Astrocyte of the cerebellum (primary cell): ENCODE measurements around the gene ARAP1.

Experiments
- DNase-seq: peaks from one replicate; pipeline ENCODE4 v3.0.0-alpha.2; 2011; ENCODE audit warnings: low read depth
- H3K4me3 ChIP-seq: 2 replicates; pipeline ENCODE4 v1.5.1; 2011; ENCODE audit warnings: mild to moderate bottlenecking, low read depth, low read length, moderate library complexity
- in situ Hi-C: cut with HindIII; loops from 2 replicates; pipeline ENCODE4 v1.10.0; 2017; ENCODE audit warnings: low sequenced_read_pairs
- TF ChIP-seq, protein P1 (sequence below): IDR thresholded peaks from 2 replicates; pipeline ENCODE4 v1.5.1; 2012; ENCODE audit warnings: low read length, low read depth, moderate library complexity, mild to moderate bottlenecking; ENCODE audit errors: missing control alignments

ARAP1 gene

DNA sequence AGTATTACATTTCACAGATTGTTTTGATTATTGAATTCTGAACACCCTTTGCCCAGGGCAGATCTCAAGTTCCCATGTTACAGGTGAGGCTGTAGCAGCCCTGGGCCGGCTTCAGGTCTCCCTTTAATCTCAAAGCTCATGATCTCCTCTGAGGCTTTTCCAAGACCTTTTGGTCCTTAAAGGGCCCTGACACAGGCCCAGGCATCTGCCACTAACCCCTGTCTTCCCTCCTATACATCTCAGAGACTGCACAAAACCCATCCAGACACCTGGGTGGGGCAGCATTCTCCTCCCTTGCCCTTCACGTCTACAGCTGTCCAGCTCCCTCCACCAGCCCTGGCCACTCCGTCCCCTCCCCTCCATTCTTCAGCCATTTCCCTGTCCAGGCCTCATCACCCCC, 115.8 kb downstream of the ARAP1 start:
- TF ChIP-seq, protein P1, sequence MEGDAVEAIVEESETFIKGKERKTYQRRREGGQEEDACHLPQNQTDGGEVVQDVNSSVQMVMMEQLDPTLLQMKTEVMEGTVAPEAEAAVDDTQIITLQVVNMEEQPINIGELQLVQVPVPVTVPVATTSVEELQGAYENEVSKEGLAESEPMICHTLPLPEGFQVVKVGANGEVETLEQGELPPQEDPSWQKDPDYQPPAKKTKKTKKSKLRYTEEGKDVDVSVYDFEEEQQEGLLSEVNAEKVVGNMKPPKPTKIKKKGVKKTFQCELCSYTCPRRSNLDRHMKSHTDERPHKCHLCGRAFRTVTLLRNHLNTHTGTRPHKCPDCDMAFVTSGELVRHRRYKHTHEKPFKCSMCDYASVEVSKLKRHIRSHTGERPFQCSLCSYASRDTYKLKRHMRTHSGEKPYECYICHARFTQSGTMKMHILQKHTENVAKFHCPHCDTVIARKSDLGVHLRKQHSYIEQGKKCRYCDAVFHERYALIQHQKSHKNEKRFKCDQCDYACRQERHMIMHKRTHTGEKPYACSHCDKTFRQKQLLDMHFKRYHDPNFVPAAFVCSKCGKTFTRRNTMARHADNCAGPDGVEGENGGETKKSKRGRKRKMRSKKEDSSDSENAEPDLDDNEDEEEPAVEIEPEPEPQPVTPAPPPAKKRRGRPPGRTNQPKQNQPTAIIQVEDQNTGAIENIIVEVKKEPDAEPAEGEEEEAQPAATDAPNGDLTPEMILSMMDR, result no peak
- no peak overlapping the region for H3K4me3 ChIP-seq
- in situ Hi-C loops, result no loop called here
- DNase-seq, result no peak

DNA sequence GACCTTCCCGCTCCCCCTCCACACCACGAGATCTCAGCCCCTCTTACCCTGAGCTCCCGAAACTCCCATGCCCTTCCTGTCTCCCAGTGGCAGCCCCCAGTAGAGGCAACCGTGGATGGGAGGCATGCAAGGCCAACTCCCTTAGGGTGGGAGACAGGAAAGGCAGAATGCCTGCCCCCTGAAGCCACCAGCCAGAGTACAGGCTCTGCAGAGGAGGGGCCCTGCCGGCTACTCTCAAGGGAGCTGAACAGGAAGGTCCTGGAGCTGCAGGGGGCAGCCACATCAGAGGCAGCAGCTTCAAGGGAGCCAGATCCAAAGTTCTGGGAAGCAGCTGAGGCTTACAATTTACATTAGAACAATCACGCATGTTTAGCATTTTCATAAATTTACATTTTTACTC, 116.3 kb downstream of the ARAP1 start:
- TF ChIP-seq, protein P1, result no peak
- in situ Hi-C loops, result no loop called here
- no peak overlapping the region for H3K4me3 ChIP-seq
- DNase-seq, result no peak

GRCh38 chr11:72635309-72635915, 116.8 kb downstream of the ARAP1 start:
- DNase-seq, result no peak
- in situ Hi-C loops, result no loop called here
- no peak overlapping the region for H3K4me3 ChIP-seq
- TF ChIP-seq, protein P1, result no peak
